ENCODE results near the gene AGAP1.

- TF ChIP-seq CTCF (IDR thresholded peaks at IDR 0.05) (no peak), POLR2A (IDR thresholded peaks at IDR 0.05) (no peak)
Measured at GRCh38 chr2:235549735-235550377, 56.0 kb downstream of the AGAP1 start.

Measured in right lobe of liver (tissue), 4 donors.